Neural crest cell (in vitro differentiated cells): ENCODE data around the gene PRDM16. TPM values are rescaled to one million over a fixed set of nuclear protein-coding genes. Genes with fewer than 3 reads are reported as not detected.
A peak's percentile ranks its signal among the peaks of the same experiment; 100 is the strongest.

Experiments
- DNase-seq: peaks from one replicate; pipeline ENCODE4 v3.0.0; 2021; ENCODE audit warnings: low read depth, mixed read lengths, low spot score
- H3K27ac Mint-ChIP-seq: one replicate; pipeline ENCODE4 v1.8.0; 2021; ENCODE audit warnings: mild to moderate bottlenecking, mixed read lengths; ENCODE audit not compliant: unreplicated experiment
- H3K27me3 Mint-ChIP-seq: 2 replicates; pipeline ENCODE4 v1.8.0; 2021; ENCODE audit warnings: low read depth, mild to moderate bottlenecking, mixed read lengths
- H3K36me3 Mint-ChIP-seq: 2 replicates; pipeline ENCODE4 v1.8.0; 2021; ENCODE audit warnings: low read depth, mild to moderate bottlenecking, mixed read lengths
- H3K4me1 Mint-ChIP-seq: 2 replicates; pipeline ENCODE4 v1.8.0; 2021; ENCODE audit warnings: mixed read lengths
- H3K4me3 Mint-ChIP-seq: one replicate; pipeline ENCODE4 v1.8.0; 2021; ENCODE audit warnings: mild to moderate bottlenecking, mixed read lengths
- H3K9me3 Mint-ChIP-seq: 2 replicates; pipeline ENCODE4 v1.8.0; 2021; ENCODE audit warnings: mixed read lengths
- CTCF ChIP-seq: fragments of 200-600 bp; sonication (generic); conservative IDR thresholded peaks from 2 replicates; pipeline ENCODE4 v1.5.0; 2021; ENCODE audit warnings: antibody characterized with exemption, mild to moderate bottlenecking
- total RNA-seq: library from RNA; stranded (reverse); gene quantifications from 2 replicates; pipeline ENCODE4 v1.2.1, GENCODE V29; 2021

The PRDM16 gene
- total RNA-seq, 1 donor from 2014 or later, result 11.7 TPM

- peaks cover 15% of the 10 kb centered on the region for H3K4me1 Mint-ChIP-seq
- H3K36me3 Mint-ChIP-seq, result no peaks in the 10 kb centered on the region
- no peak overlapping the region for H3K4me3 Mint-ChIP-seq
- no peaks in the 10 kb centered on the region for H3K9me3 Mint-ChIP-seq
- no peak for DNase-seq
- TF ChIP-seq CTCF, result no peak
- H3K27me3 Mint-ChIP-seq, result no peaks in the 10 kb centered on the region
- no peak overlapping the region for H3K27ac Mint-ChIP-seq
These were observed 221.9 kb downstream of the PRDM16 start for GRCh38 chr1:3290915-3291314.

GRCh38 chr1:3292051-3292722 lies 223.2 kb downstream of the PRDM16 start:
- no peak overlapping the region for H3K27ac Mint-ChIP-seq
- no peak overlapping the region for H3K4me3 Mint-ChIP-seq
- DNase-seq, result no peak
- no peaks in the 10 kb centered on the region for H3K9me3 Mint-ChIP-seq
- no peaks in the 10 kb centered on the region for H3K36me3 Mint-ChIP-seq
- H3K27me3 Mint-ChIP-seq, result no peaks in the 10 kb centered on the region
- H3K4me1 Mint-ChIP-seq, result peaks cover 15% of the 10 kb centered on the region
- no peak for TF ChIP-seq CTCF

- Mint-ChIP-seq H3K36me3 (no peaks in the 10 kb centered on the region), H3K4me3 (no peak overlapping the region), H3K27ac (no peak overlapping the region), H3K27me3 (no peaks in the 10 kb centered on the region), H3K4me1 (peaks cover 15% of the 10 kb centered on the region), H3K9me3 (no peaks in the 10 kb centered on the region)
- no peak for TF ChIP-seq CTCF
- no peak for DNase-seq
These were observed 224.0 kb downstream of the PRDM16 start for GRCh38 chr1:3292868-3293562.

- no peak for DNase-seq
- H3K36me3 Mint-ChIP-seq, result no peaks in the 10 kb centered on the region
- peak overlapping the region; percentile 44 for H3K27ac Mint-ChIP-seq
- TF ChIP-seq CTCF, result no peak
- H3K4me3 Mint-ChIP-seq, result no peak overlapping the region
- H3K4me1 Mint-ChIP-seq, result peaks cover 15% of the 10 kb centered on the region
- H3K9me3 Mint-ChIP-seq, result no peaks in the 10 kb centered on the region
- H3K27me3 Mint-ChIP-seq, result no peaks in the 10 kb centered on the region
These were observed 224.6 kb downstream of the PRDM16 start for GRCh38 chr1:3293563-3294080.

- H3K9me3 Mint-ChIP-seq, result no peaks in the 10 kb centered on the region
- H3K27ac Mint-ChIP-seq, result peak overlapping the region; percentile 36
- H3K4me1 Mint-ChIP-seq, result peaks cover 15% of the 10 kb centered on the region
- no peak for TF ChIP-seq CTCF
- DNase-seq, result no peak
- H3K36me3 Mint-ChIP-seq, result no peaks in the 10 kb centered on the region
- H3K4me3 Mint-ChIP-seq, result no peak overlapping the region
- H3K27me3 Mint-ChIP-seq, result no peaks in the 10 kb centered on the region
These were observed 225.4 kb downstream of the PRDM16 start for GRCh38 chr1:3294450-3294849.
